ENCODE results near the gene COL4A2.

Gene COL4A2

DNA sequence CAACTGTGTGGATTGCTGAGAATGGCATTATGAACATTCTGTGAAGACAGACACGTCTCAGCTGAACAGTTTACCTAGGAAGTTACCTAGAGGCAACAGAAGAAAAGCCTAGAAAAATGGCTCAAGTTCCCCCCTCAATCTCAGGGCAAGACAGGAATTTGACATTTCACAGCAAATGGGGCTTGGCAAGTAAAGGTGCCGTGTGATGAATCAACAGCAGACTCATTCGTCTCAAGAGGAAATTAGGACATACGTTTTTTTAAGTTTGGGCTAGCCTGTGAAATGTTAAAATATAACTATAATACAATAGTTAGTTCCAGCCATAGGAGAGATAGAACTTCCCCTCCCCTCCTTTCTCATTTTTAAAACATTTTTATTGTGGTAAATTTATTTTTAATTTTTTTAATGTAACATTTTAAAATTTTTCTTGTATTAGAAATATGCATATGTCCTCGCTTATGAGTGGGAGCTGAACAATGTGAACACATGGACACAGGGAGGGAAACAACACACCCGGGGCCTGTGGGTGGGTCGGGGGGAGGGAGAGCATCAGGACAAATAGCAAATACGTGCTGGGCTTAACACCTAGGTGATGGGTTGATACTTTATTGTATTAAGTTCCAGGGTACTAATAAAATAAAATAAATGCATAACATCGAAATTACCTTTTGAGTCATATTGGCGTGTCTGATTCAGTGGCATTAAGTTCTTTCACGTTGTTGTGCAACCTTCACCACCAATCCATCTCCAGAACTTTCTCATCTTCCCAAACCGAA lies 116.0 kb downstream of the COL4A2 start:
- no peak for DNase-seq

DNA sequence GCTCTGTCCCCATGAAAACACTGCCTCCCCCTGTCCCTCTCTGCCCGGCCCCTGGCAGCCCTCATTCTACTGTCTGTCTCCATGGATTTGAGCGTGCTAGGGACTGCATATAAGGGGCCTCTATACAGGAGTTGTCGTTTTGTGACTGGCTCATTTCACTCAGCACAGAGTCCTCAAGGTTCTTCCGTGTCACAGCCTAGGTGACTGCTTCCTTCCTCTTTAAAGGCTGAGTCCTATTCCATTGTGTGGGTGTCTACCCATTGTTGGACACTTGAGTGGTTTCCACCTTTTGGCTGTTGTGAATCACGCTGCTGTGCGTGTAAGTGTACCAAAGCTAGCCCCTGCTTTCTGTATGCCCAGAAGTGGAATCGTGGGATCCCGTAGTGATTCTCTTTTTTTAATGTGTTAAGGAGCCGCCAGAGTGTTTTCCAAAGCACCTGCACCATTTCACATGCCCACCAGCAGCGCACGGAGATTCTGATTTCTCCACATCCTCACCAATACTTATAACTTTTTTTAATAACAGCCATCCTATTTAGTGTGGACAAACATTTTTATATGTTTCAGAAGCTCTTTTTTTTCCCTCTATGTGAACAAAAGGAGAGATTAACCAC lies 116.7 kb downstream of the COL4A2 start:
- no peak for DNase-seq

DNA sequence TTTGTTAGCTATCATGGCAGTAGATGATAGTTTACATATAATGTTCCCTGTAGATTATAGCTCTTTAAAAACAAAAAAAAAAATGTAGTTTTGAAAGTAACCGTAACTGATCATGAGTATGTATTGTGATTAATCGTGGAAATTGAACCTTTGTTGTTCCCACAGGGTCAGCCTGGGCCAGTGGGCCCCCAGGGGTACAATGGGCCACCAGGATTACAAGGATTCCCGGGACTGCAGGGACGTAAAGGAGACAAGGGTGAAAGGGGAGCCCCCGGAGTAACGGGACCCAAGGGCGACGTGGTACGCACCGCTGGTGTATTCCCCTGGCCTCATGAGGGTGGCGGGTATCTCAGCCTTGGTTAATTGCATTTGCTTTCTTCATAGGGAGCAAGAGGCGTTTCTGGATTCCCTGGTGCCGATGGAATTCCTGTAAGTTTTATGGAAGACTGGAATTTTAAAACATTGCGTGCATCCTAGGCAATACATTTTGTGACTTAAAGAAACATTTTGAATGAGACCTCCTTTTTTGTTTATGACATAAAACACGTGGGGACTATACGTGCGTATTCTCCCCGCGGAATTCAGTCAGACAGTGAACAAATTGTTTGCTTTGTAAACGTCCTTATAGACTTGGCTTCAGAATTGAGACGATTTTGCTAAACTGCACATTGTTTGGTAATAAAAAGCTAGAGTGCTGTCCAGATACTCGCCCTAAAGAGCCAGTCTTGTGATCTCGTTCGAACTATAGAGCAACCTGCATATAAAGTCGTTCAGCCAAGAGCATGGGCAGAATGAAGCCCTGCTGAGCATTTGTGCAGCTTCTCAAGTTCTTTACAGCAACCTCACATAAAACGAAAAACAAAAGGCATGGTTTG lies 117.7 kb downstream of the COL4A2 start:
- DNase-seq: no peak

DNA sequence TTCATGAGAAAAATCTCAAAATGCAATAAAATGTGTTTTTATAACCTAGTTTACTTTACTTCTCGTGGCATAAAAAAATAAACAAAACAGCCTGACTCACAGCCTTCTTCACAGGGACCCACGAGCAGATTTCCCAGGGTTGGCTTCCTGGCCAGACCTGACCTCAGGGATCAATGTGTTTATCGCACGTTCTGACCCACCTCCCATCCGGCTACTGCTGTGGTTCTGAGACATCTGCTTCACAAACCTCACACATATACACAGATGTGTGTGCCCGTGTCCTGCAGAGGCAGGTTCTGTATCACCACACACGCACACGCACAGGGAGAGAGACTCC lies 118.3 kb downstream of the COL4A2 start:
- DNase-seq: no peak

DNA sequence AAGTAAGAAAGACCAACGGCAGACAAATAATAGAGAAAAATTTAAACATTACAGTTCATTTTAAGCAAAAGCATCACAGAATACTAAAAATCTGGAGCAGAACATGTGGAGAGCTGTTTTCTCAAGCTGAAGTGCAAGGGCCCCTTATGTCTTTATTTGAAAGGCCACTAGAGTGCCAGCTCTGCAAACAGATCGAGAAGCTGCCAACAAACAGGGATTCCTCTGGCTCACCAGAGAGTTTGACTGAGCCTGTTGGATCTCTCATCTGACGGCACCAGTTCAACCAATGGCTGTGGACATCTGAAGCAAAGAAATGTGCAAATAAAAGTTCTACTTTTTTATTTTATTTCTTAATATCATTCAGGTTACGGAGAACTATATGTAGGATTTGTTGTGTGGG lies 119.7 kb downstream of the COL4A2 start:
- no peak for DNase-seq

DNA sequence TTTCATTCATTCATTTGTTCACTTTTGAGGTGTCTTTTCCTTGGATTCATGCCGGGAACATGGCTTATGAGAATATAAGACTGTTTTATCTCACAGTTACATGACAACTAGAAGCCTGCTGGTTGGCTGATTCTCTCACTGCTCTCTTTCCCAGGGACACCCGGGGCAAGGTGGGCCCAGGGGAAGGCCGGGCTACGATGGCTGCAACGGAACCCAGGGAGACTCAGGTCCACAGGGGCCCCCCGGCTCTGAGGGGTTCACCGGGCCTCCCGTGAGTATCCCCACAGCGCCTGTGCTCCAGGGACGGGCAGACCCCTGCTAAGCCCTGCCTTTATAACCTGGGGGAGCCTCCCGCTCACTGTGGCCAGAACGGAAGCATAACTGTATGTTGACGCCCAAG lies 121.2 kb downstream of the COL4A2 start:
- DNase-seq: no peak

DNA sequence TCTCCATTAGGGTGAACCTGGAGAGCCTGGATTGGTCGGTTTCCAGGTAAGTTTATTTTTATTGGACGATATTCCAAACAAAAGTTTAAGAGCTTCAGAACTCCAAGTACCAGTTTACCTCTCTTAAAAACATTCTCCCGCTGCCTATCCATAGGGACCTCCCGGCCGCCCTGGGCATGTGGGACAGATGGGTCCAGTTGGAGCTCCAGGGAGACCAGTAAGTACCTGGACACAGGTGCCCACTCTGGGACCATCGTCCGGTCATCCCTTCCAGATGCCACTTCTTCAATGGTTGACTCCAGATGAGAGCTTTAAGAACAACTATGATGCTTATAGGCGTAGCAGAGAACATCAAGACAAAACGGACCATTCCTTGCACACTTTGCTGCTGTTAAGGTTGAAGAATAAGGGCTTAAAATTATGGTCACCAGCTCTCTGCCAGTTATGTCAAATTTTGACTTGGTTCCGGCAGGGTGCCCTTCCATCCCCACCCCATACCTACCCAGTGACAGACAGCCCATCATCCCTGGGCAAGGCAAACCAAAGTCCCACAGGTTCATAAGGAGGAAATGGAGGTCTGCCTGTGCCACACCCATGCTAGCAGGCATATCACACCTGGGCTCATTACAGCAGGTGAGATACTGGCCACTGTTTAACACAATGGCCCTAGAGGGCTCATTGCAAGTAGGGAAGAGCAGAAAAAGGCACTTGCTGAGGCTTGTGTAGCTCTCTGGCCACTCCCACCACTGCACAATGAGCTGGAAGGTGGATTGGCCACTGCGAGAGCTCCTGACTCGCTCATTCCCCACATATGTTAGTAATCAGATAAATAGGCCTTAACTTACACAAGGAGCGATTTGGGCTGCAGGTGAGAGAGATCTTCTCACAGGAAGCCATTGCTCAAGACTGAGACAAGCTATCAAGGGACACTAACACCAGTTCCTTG lies 123.6 kb downstream of the COL4A2 start:
- no peak for DNase-seq

DNA sequence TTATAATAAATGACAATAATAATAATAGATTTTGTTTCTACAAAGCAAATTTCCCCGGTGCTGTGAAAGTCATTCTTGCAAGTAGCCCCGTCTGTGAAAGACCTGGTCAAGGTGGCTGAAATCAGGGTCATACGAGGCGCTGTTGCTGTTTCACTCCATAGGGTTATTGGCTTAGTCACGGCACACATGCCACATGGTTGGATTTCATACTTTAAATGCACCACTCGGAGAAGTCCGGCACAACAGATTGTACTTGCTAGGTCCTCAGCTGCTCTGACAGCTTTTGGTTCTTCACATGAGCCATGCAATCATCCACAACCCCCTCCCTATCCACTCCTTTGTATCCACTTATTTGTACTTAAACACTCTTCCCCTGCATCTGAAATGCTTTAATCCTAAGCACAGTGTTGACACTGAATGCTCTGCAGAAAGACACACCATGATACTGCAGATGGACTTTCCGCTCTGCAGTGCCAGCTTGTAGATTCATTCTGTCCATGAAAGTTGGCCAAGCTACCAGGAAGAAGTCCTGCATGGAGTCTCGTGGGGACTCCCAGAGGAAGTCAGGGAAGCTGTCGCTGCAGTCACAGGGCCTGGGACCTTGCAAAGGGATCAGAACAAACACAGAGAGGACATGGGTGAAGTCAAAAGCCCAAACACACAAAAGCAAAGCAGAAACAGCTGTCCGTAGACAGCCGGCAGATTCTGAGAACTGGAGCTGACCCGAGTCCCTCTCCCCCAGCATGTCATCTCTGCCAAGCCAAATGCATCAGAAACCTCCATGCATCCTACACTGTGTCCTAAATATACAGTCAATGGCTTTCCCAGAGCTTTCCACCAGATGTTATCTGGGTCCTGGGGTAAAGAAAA lies 124.6 kb downstream of the COL4A2 start:
- no peak for DNase-seq

DNA sequence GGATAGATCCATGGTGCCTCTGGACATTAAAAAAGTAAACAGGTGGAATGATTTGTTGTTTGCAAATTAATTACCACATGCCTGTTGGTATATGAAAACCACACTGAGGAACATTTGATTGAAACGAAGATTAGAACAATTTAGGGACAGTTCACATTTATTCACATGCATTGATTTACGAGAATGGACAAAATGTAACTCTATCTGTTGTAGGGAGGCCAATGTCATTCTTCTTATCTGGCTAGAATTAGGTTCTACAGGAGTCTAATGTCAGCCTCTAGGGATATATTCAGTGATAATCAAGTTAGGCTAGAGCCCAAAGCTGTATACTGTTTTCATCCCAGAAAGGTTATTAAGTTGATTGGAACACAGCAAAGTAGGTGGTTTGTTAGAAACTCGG lies 125.4 kb downstream of the COL4A2 start:
- no peak for DNase-seq

DNA sequence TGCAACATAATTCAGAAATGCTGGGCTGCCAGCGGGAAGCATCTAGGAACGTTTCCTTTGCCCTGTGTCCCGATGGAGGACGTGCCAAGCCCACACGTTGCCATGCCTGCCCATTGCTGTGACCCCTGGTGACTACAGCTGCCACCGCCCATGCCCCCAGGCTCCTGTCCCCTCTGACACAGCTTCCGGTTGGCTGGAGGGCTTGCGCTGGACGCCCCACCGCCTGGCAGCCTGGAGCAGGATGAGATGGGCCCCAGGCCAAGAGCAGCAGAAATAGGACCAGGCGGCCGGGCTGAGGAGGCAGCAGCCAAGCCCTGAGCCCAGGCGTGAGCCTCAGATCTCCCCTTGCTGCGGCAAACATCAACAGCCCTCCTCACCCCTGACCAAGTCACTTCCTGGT lies 125.9 kb downstream of the COL4A2 start:
- no peak for DNase-seq

DNA sequence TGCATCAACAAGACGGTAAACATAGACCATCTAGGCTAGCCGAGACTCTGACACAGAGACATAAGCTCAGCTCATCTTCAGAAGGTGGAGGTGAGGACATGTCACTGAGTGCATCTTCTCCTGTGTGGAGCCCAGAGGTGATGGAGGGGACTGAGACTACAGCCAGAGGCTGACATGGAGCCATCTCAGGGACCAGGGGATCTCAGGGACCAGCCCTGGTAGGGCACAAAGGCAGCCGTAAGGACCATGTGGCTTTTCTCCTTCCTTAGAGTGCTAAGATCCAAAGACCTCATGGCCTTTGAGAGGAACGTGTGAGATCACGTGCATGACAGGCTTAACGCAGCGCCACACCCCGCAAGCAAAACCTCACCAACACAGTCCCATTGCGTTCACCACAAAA lies 127.5 kb downstream of the COL4A2 start:
- no peak for DNase-seq

DNA sequence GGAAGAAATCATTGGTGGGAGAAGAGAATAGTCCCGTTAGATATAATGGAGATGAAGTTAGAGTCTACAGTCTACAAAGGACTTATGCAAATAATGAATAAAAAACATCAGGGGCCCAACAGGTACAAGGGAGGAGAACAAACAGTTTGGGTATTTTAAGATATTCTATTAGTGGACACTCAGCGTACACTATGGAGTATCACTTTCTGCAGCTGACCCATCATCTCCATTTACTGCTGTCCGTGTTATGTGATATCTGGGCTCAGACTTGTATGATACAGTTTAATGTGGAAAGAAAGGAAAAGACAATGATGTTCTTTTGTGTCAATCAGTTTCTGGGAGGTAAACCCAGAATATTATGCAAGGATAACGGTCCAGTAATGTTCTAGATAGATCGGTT lies 128.2 kb downstream of the COL4A2 start:
- no peak for DNase-seq

DNA sequence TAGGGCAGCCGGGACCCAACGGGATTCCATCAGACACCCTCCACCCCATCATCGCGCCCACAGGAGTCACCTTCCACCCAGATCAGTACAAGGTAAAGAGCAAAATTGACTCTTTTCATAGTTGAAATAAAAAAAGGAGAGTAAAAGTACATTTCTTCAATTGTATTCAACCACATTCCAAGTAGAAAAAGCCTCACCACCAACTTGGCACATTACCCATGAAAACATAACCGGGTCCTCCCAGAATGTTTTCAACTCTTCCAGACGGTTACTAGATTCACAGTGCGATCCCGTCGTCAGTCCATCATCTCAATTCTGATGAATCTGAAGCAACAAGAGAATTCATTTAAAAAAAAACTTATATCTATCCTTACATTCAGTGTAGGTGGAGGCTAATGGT lies 129.2 kb downstream of the COL4A2 start:
- DNase-seq: no peak

DNA sequence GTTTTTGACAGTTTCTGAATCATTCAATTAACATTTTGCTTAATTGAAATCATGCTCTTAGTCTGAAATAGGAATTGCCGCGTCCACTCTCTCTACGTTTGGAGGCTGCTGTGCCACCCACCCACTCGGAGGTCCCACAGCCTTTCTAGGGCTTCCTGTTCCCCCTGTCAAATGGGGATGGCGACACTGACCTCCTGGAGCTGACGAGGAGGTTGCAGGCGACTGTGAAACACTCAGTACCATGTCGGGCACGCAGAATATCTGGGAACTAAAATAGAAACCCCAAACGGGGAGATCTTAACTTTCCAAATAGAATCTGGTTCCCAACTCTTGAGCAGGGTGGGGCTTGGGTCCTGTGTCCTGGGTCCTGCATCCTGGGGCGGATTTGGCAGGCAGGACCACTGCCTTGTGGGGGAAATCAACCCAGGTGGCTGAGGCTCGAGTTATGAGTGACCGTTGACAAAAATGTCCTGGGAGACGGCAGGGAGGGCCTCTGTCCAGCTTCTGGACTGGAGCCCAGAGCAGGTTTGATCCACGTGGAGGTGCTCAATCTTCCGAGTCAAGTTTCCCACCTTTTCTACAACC lies 129.8 kb downstream of the COL4A2 start:
- no peak for DNase-seq

DNA sequence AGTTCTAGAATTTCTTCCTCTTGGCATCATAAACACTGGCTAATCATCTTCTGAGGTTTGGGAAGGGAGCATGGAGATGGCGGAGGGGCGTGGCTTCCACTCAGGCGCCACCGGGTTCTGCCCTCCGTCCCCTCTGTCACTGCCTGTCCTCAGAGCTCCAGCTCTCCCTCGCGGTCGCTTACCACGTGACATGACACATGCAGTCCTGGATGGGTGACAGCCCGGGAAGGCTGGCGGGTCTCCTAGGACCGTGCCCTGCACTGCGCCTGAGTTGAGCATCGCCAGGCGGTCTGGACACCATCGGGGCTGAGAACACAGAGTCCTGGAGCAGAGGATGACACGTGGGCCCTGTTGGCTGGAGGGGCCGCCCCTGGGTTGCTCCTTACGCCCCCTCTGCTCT lies 131.1 kb downstream of the COL4A2 start:
- no peak for DNase-seq

DNA sequence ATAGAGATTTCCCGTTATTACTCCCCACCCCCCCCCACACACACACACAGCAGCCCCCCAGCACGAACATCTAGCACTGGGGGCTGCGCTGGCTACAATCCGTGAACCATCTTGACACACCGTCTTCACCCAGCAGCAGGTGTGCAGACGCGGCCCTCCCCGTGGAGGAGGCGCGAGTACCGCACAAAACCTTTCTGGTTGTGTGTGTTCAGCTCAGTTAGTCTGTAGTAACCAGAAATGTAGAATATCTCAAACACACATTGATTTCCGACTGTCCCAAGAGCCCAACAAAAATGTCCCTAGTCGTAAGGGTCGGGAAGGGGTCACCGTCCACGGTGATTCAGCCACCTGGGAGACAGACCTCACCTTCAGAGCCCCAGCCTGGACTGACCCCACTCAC lies 131.7 kb downstream of the COL4A2 start:
- no peak for DNase-seq

DNA sequence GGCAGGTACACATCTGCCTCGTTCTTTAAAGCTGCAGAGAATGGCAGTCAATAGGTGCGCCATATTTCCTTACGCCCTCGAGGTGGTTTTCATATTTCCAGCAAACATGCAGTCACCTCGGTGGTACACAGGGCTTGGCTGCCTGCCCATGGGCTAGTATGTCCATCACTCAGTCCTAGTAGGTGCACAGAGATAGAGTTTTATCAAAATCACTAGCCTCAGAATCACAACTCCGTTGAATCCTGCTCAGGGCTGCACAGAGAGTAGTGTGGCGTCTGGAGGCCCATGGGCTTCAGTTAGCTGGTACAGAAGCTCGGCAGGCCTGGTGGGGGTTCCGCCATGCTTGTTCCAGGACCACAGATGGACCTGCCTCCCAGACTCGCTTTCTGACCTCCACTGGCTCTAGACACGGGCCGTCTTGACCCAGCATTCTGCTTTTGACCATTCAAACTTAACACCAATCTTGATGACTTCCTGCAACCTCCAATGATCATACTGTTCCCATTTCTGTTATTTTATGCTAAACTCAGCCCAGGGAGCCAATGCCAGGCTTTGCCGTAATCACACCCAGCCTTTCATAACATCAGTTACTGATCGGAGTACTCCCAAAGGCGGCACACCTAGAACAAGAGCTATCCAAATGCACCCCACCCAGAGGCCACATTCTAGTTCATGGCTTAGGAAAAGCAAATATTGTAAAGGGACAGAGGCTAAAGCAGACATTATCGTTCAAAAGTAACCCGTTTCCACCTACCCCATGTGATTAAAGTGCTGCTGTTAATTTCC lies 134.1 kb downstream of the COL4A2 start:
- no peak for DNase-seq

DNA sequence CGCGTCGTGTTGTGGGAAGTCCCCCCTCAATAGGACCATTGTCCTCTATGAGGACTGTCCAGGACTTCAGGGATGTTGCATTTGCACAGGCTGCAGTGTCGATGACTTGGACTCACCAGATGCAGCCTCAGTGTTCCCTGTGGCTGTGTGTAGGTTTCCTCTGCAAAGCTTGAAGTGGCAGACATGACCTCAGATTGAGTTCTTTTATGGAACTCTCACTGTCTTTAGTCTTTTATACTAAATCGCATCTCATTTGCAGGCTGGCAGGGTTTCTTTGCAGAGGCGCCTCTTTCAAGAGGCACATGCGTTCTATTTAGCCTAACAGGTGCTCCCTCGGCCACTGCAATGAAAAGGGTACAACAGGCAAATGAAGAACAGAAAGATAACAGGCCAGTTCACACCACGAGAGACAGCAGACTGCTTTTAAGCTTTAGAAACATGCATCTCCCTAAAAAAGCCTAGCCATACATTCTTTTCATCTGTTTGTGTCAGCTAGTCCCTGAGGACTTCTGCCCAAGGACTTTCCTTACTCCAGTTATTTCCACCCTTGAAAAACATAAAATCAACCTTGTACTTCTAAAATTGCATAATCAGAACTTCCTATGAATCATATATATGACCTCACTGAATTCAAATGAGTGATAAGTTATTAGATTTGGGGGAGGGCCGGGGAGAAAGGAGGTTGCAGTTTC lies 136.0 kb downstream of the COL4A2 start:
- no peak for DNase-seq

DNA sequence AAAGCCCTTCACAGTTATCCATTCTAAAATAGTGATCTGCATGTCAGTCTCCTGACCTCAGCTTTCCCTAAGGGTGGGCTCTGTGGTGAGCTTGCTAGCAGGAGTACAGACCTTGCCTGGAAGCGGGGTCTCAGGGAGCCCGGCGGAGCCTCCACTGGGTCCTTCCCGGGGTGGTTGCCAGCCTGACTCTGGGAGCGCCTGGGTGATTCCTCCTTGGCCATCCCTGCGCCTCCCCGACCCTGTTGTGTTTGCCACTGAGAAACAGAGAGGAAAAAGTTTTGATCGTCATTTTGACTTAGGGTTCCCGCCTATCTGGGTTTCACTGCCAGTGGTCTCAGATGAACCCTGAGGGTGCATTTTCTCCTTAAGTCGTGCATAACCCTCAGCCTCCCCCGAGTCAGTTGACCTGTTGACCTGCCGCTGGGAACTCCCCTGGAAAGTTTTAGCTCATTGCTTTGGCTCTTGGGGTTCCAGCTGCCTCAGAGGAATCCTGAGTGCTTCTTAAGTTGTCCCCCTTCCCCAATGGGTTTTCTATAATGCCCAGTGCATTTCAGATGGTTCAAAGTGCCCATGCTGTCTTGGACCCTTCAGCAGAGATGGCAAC lies 136.6 kb downstream of the COL4A2 start:
- no peak for DNase-seq

Measured in activated CD4-positive, alpha-beta T cell treated with anti-CD3 and anti-CD28 coated beads, Interleukin-2, amount 50 U/mL, for 16 hours (primary cell).